Prostate gland (tissue), 2 donors: ENCODE results near the gene SNX19.

Source experiments
- POLR2A ChIP-seq: fragments of 450-650 bp; IDR thresholded peaks from one replicate; pipeline ENCODE4 v1.6.1; 2016; ENCODE audit warnings: antibody characterized with exemption, mild to moderate bottlenecking
- POLR2AphosphoS5 ChIP-seq: sonication (generic); formaldehyde crosslinking; IDR thresholded peaks from one replicate; pipeline ENCODE4 v1.6.1; 2017; ENCODE audit warnings: antibody characterized with exemption
- TF ChIP-seq, protein P1 (sequence below), 4 experiments: fragments of 200-600 bp in 2 of 4; fragments of 450-650 bp in 2 of 4; sonication (generic) in 2 of 4; IDR thresholded peaks; 1 replicate in 3 of 4; 2 replicates in 1 of 4; pipeline ENCODE4 v1.5.1; 2016 to 2019; ENCODE audit warnings: antibody characterized with exemption in 4 of 4, mild to moderate bottlenecking in 2 of 4, moderate library complexity in 2 of 4

DNA sequence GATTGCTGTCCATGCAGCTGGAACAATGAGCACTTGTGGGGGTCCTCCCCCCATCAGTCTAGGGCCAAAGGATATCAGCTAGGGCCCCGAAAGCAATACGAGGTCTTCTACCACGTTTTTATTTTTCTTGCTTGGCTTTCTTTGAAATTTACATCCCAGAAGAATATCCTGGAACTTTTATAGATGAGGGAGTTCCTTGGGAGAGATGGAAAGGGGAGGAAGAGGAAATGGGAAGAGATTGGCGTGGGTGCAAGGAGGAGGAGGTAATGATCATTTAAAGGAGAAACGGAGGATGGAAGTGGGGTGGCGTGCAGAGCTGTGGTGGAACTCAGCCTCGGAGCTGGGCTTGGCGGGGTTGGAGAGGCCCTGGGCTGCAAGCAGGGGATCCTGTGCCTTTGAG lies 90.3 kb downstream of the SNX19 start:
- TF ChIP-seq, protein P1, sequence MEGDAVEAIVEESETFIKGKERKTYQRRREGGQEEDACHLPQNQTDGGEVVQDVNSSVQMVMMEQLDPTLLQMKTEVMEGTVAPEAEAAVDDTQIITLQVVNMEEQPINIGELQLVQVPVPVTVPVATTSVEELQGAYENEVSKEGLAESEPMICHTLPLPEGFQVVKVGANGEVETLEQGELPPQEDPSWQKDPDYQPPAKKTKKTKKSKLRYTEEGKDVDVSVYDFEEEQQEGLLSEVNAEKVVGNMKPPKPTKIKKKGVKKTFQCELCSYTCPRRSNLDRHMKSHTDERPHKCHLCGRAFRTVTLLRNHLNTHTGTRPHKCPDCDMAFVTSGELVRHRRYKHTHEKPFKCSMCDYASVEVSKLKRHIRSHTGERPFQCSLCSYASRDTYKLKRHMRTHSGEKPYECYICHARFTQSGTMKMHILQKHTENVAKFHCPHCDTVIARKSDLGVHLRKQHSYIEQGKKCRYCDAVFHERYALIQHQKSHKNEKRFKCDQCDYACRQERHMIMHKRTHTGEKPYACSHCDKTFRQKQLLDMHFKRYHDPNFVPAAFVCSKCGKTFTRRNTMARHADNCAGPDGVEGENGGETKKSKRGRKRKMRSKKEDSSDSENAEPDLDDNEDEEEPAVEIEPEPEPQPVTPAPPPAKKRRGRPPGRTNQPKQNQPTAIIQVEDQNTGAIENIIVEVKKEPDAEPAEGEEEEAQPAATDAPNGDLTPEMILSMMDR (IDR thresholded peaks at IDR 0.05), result no peak
- TF ChIP-seq POLR2A, result no peak
- no peak for TF ChIP-seq POLR2AphosphoS5
